HepG2 (cell line): ENCODE measurements around the gene TRIM8. TPM values are rescaled to one million over a fixed set of nuclear protein-coding genes. Genes with fewer than 3 reads are reported as not detected.

Experiments used
- CCAR2 ChIP-seq: fragments of 200-400 bp; formaldehyde crosslinking; optimal IDR thresholded peaks from 2 replicates; pipeline ENCODE3; 2018; ENCODE audit warnings: low read depth, mild to moderate bottlenecking, low read length, moderate library complexity
- HMG20A ChIP-seq: IDR thresholded peaks from 2 replicates; pipeline ENCODE4 v1.6.1; 2016; ENCODE audit warnings: borderline replicate concordance
- HNRNPLL ChIP-seq: fragments of 200-400 bp; formaldehyde crosslinking; IDR thresholded peaks from 2 replicates; pipeline ENCODE4 v1.6.1; 2017; ENCODE audit warnings: mild to moderate bottlenecking, low read depth, low read length; ENCODE audit not compliant: poor library complexity, severe bottlenecking
- MYC ChIP-seq: sonication (generic); formaldehyde crosslinking; IDR thresholded peaks from 2 replicates; pipeline ENCODE4 v1.9.0; 2021; ENCODE audit warnings: missing genetic modification reagents, borderline replicate concordance
- NFKBIZ ChIP-seq: IDR thresholded peaks from 2 replicates; pipeline ENCODE4 v1.6.1; 2018; ENCODE audit warnings: missing genetic modification reagents, missing compliant biosample characterization
- NR2C2 ChIP-seq: sonication (generic); formaldehyde crosslinking; IDR thresholded peaks from 2 replicates; pipeline ENCODE4 v1.4.0; 2020; ENCODE audit warnings: missing genetic modification reagents, mild to moderate bottlenecking, moderate library complexity, borderline replicate concordance
- RBM22 ChIP-seq: fragments of 200-400 bp; formaldehyde crosslinking; optimal IDR thresholded peaks from 2 replicates; pipeline ENCODE3; 2017; ENCODE audit warnings: mild to moderate bottlenecking, low read length, moderate library complexity
- RFX1 ChIP-seq: fragments of 450-650 bp; IDR thresholded peaks from 2 replicates; pipeline ENCODE4 v1.6.1; 2017
- SIX4 ChIP-seq: sonication (generic); formaldehyde crosslinking; IDR thresholded peaks from 2 replicates; pipeline ENCODE4 v1.4.0; 2020; ENCODE audit warnings: missing genetic modification reagents
- SKI ChIP-seq: fragments of 450-650 bp; IDR thresholded peaks from one replicate; pipeline ENCODE4 v1.6.1; 2018; ENCODE audit warnings: mild to moderate bottlenecking; ENCODE audit not compliant: partially characterized antibody
- SNAPC2 ChIP-seq: sonication (generic); formaldehyde crosslinking; IDR thresholded peaks from 2 replicates; pipeline ENCODE4 v1.8.1; 2022; ENCODE audit warnings: mild to moderate bottlenecking, missing genetic modification reagents
- ZIK1 ChIP-seq: sonication (generic); formaldehyde crosslinking; IDR thresholded peaks from 2 replicates; pipeline ENCODE4 v1.5.0; 2020; ENCODE audit warnings: mild to moderate bottlenecking, low read depth, missing genetic modification reagents, borderline replicate concordance
- ZNF160 ChIP-seq: sonication (generic); formaldehyde crosslinking; IDR thresholded peaks from 2 replicates; pipeline ENCODE4 v1.8.0; 2022; ENCODE audit warnings: mild to moderate bottlenecking, inconsistent platforms, missing genetic modification reagents
- ZNF850 ChIP-seq: sonication (generic); formaldehyde crosslinking; conservative IDR thresholded peaks from 2 replicates; pipeline ENCODE4 v1.9.0; 2021; ENCODE audit warnings: mild to moderate bottlenecking, missing genetic modification reagents
- polyA plus RNA-seq, 8 experiments: library from polyadenylated mRNA; depleted of rRNA in 3 of 8; stranded (reverse) in 7 of 8; unstranded in 1 of 8; fragments of >200 nt; fragmentation: Illumina TruSeq in 4 of 8; extraction: Trizol in 4 of 8; gene quantifications; 2 replicates each; pipeline versions ENCODE4 v1.2.1 to v1.2.3, GENCODE V29; 2011 to 2016; ENCODE audit warnings: low read depth in 4 of 8, missing spikeins in 1 of 8, mixed read lengths in 1 of 8; ENCODE audit not compliant: insufficient read depth in 1 of 8
- total RNA-seq, 5 experiments: library from RNA; depleted of rRNA; stranded (reverse); fragments of >200 nt; fragmentation: Illumina TruSeq; extraction: Trizol; gene quantifications; 2 replicates each; pipeline ENCODE4 v1.2.3, GENCODE V29; 2016; ENCODE audit warnings: low read depth in 1 of 5
- TF ChIP-seq, protein P1 (sequence below): sonication (generic); formaldehyde crosslinking; IDR thresholded peaks from 2 replicates; pipeline ENCODE4 v1.8.0; 2022; ENCODE audit warnings: mild to moderate bottlenecking, missing genetic modification reagents, borderline replicate concordance
- TF ChIP-seq, protein P2 (sequence below): sonication (generic); formaldehyde crosslinking; IDR thresholded peaks from 2 replicates; pipeline ENCODE4 v1.5.1; 2020; ENCODE audit warnings: mild to moderate bottlenecking, missing genetic modification reagents, borderline replicate concordance
- TF ChIP-seq, protein P3 (sequence below): sonication (generic); formaldehyde crosslinking; IDR thresholded peaks from 2 replicates; pipeline ENCODE4 v1.4.0; 2020; ENCODE audit warnings: missing genetic modification reagents, borderline replicate concordance
- TF ChIP-seq, protein P4 (sequence below): sonication (generic); formaldehyde crosslinking; conservative IDR thresholded peaks from 2 replicates; pipeline ENCODE4 v1.4.0; 2020; ENCODE audit warnings: missing genetic modification reagents

TRIM8 gene
- total and polyA plus RNA-seq, 2 of the 13 experiments (the other 11 are each of a cell fraction or from before 2014, with no cell fraction given), result 38.9 to 66.5 TPM

DNA sequence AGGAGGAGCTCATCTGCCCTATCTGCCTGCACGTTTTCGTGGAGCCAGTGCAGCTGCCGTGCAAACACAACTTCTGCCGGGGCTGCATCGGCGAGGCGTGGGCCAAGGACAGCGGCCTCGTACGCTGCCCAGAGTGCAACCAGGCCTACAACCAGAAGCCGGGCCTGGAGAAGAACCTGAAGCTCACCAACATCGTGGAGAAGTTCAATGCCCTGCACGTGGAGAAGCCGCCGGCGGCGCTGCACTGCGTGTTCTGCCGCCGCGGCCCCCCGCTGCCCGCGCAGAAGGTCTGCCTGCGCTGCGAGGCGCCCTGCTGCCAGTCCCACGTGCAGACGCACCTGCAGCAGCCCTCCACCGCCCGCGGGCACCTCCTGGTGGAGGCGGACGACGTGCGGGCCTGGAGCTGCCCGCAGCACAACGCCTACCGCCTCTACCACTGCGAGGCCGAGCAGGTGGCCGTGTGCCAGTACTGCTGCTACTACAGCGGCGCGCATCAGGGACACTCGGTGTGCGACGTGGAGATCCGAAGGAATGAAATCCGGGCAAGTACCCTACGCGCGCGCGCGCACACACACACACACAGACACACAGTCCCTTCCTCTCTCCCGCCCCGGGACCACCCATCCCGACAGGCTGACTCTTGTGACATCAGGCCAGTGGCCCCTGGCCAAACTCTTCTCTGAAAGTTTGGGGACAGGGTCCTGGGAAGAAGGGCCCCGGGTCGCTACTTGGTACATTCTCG lies 538 bp downstream of the TRIM8 start (continued):
- TF ChIP-seq SKI, result peak; percentile 47
- TF ChIP-seq HMG20A, result no peak
- TF ChIP-seq, protein P1, sequence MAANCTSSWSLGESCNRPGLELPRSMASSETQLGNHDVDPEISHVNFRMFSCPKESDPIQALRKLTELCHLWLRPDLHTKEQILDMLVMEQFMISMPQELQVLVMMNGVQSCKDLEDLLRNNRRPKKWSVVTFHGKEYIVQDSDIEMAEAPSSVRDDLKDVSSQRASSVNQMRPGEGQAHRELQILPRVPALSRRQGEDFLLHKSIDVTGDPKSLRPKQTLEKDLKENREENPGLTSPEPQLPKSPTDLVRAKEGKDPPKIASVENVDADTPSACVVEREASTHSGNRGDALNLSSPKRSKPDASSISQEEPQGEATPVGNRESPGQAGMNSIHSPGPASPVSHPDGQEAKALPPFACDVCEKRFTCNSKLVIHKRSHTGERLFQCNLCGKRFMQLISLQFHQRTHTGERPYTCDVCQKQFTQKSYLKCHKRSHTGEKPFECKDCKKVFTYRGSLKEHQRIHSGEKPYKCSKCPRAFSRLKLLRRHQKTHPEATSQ (CRISPR knock-in tag), result no peak
- TF ChIP-seq CCAR2, result no peak
- TF ChIP-seq, protein P2, sequence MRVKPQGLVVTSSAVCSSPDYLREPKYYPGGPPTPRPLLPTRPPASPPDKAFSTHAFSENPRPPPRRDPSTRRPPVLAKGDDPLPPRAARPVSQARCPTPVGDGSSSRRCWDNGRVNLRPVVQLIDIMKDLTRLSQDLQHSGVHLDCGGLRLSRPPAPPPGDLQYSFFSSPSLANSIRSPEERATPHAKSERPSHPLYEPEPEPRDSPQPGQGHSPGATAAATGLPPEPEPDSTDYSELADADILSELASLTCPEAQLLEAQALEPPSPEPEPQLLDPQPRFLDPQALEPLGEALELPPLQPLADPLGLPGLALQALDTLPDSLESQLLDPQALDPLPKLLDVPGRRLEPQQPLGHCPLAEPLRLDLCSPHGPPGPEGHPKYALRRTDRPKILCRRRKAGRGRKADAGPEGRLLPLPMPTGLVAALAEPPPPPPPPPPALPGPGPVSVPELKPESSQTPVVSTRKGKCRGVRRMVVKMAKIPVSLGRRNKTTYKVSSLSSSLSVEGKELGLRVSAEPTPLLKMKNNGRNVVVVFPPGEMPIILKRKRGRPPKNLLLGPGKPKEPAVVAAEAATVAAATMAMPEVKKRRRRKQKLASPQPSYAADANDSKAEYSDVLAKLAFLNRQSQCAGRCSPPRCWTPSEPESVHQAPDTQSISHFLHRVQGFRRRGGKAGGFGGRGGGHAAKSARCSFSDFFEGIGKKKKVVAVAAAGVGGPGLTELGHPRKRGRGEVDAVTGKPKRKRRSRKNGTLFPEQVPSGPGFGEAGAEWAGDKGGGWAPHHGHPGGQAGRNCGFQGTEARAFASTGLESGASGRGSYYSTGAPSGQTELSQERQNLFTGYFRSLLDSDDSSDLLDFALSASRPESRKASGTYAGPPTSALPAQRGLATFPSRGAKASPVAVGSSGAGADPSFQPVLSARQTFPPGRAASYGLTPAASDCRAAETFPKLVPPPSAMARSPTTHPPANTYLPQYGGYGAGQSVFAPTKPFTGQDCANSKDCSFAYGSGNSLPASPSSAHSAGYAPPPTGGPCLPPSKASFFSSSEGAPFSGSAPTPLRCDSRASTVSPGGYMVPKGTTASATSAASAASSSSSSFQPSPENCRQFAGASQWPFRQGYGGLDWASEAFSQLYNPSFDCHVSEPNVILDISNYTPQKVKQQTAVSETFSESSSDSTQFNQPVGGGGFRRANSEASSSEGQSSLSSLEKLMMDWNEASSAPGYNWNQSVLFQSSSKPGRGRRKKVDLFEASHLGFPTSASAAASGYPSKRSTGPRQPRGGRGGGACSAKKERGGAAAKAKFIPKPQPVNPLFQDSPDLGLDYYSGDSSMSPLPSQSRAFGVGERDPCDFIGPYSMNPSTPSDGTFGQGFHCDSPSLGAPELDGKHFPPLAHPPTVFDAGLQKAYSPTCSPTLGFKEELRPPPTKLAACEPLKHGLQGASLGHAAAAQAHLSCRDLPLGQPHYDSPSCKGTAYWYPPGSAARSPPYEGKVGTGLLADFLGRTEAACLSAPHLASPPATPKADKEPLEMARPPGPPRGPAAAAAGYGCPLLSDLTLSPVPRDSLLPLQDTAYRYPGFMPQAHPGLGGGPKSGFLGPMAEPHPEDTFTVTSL (CRISPR knock-in tag), result no peak
- TF ChIP-seq ZNF160 (CRISPR knock-in tag), result peak; percentile 84; the same call in 1 of the 2 replicates
- TF ChIP-seq HNRNPLL, result peak; percentile 8
- TF ChIP-seq, protein P3, sequence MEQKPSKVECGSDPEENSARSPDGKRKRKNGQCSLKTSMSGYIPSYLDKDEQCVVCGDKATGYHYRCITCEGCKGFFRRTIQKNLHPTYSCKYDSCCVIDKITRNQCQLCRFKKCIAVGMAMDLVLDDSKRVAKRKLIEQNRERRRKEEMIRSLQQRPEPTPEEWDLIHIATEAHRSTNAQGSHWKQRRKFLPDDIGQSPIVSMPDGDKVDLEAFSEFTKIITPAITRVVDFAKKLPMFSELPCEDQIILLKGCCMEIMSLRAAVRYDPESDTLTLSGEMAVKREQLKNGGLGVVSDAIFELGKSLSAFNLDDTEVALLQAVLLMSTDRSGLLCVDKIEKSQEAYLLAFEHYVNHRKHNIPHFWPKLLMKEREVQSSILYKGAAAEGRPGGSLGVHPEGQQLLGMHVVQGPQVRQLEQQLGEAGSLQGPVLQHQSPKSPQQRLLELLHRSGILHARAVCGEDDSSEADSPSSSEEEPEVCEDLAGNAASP, result peak; percentile 50; the same call in 1 of the 2 replicates
- no peak; the same call in none of the 2 replicates for TF ChIP-seq SNAPC2 (CRISPR knock-in tag)
- TF ChIP-seq NFKBIZ, result peak; percentile 56
- no peak for TF ChIP-seq RFX1
- TF ChIP-seq SIX4 (CRISPR knock-in tag), result no peak
- TF ChIP-seq, protein P4, sequence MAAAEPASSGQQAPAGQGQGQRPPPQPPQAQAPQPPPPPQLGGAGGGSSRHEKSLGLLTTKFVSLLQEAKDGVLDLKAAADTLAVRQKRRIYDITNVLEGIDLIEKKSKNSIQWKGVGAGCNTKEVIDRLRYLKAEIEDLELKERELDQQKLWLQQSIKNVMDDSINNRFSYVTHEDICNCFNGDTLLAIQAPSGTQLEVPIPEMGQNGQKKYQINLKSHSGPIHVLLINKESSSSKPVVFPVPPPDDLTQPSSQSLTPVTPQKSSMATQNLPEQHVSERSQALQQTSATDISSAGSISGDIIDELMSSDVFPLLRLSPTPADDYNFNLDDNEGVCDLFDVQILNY (CRISPR knock-in tag), result peak; percentile 68
- TF ChIP-seq RBM22, result no peak
- TF ChIP-seq NR2C2, result peak; percentile 54; the same call in 1 of the 2 replicates
- peak; percentile 90; the same call in 1 of the 2 replicates for TF ChIP-seq ZIK1 (CRISPR knock-in tag)
- no peak for TF ChIP-seq ZNF850
- TF ChIP-seq MYC, result peak; percentile 98
